ENCODE results near the gene TMEM123.

The TMEM123 gene

DNA sequence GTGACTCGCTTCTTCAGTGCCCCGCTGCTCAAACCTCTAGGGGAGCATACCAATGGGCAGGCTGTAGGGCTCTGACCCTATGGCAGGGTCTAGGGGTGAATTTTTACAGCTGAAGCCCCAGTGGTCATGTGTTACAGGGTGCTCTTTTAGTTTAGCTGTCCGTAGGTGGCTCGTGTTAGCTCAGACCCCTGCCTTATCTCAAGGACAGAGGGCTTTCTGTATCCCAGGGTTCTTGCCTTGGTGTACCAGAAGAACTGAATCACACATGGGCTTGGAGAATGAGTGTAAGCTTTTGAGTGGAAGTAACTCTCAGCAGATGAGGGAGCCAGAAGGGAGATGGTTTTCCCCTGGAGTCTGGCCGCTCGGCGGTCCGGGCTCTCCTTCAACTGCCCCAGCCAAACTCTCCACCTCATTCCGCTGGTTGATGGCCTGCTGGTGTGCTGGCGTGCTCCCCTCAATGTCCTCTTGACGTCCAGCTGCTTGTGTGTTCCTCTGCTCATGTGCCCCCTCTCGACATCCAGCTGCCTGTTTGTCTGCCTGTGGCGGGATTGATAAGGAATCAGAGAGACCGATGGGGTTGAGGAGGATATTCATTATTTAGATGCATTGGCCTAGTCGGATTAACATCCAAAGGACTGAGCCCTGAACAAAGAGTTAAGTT is 68.0 kb downstream of the TMEM123 start:
- no peak for TF ChIP-seq CTCF (IDR thresholded peaks at IDR 0.05)
- peaks cover 95% of the 10 kb centered on the region for H3K36me3 ChIP-seq
- no peaks in the 10 kb centered on the region for H3K27me3 ChIP-seq
- no peaks in the 10 kb centered on the region for H3K4me1 ChIP-seq (ENCODE audit: control insufficient read depth in 1 of 2, insufficient read depth in 1 of 2, low read depth in 1 of 2, low read length in 1 of 2)
- H3K4me3 ChIP-seq (ENCODE audit: low read depth in 1 of 2, low read length in 1 of 2) = no peak overlapping the region
- no peak overlapping the region for H3K27ac ChIP-seq
- H3K9me3 ChIP-seq = no peaks in the 10 kb centered on the region

DNA sequence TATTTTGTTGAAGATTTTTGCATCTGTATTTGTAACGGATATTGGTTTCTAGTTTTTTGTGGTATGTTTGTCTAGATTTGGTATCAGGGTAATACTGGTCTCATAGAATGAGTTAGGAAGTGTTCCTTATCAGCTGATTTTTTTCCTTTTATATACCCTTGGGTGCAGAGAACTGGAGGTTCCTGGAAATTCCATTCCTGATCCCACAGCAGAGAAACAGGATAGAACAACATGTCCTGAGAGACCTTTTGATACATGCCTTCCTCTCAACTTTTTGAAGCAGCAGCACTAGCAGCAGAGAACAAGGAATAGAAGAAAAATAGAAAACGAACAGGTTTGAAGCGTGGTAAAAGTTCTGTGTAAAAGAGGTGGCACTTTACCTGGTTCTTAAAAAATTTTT is 68.7 kb downstream of the TMEM123 start:
- H3K27me3 ChIP-seq = no peaks in the 10 kb centered on the region
- peaks cover 95% of the 10 kb centered on the region for H3K36me3 ChIP-seq
- no peaks in the 10 kb centered on the region for H3K4me1 ChIP-seq (ENCODE audit: control insufficient read depth in 1 of 2, insufficient read depth in 1 of 2, low read depth in 1 of 2, low read length in 1 of 2)
- H3K4me3 ChIP-seq (ENCODE audit: low read depth in 1 of 2, low read length in 1 of 2) = no peak overlapping the region
- no peak overlapping the region for H3K27ac ChIP-seq
- no peaks in the 10 kb centered on the region for H3K9me3 ChIP-seq
- no peak for TF ChIP-seq CTCF (IDR thresholded peaks at IDR 0.05)

GRCh38 chr11:102382384-102382783 is 70.2 kb downstream of the TMEM123 start:
- H3K36me3 ChIP-seq = peaks cover 95% of the 10 kb centered on the region

GRCh38 chr11:102378818-102379217 is 73.7 kb downstream of the TMEM123 start:
- Histone ChIP-seq H3K36me3 (peaks cover 79% of the 10 kb centered on the region), H3K9me3 (no peaks in the 10 kb centered on the region)
- no peak for TF ChIP-seq CTCF (IDR thresholded peaks at IDR 0.05)

More at GRCh38 chr11:102382384-102382783, 70.2 kb downstream of the TMEM123 start:
- TF ChIP-seq CTCF (IDR thresholded peaks at IDR 0.05) = no peak
- Histone ChIP-seq H3K27me3 (no peaks in the 10 kb centered on the region), H3K4me3 (ENCODE audit: low read depth in 1 of 2, low read length in 1 of 2) (no peak overlapping the region), H3K27ac (no peak overlapping the region), H3K4me1 (ENCODE audit: control insufficient read depth in 1 of 2, insufficient read depth in 1 of 2, low read depth in 1 of 2, low read length in 1 of 2) (no peaks in the 10 kb centered on the region), H3K9me3 (no peaks in the 10 kb centered on the region)

DNA sequence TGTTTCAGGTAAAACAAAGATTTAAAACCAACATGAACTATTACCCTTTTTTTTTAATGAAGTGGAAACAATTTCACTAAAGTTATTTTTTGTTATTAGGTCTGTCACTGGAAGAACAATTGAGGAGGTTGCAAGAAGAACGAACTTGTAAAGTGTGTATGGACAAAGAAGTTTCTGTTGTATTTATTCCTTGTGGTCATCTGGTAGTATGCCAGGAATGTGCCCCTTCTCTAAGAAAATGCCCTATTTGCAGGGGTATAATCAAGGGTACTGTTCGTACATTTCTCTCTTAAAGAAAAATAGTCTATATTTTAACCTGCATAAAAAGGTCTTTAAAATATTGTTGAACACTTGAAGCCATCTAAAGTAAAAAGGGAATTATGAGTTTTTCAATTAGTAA is 74.7 kb downstream of the TMEM123 start:
- TF ChIP-seq CTCF (IDR thresholded peaks at IDR 0.05) = no peak
- H3K36me3 ChIP-seq = peaks cover 70% of the 10 kb centered on the region
- no peak overlapping the region for H3K27ac ChIP-seq
- no peaks in the 10 kb centered on the region for H3K9me3 ChIP-seq
- H3K27me3 ChIP-seq = no peaks in the 10 kb centered on the region
- no peaks in the 10 kb centered on the region for H3K4me1 ChIP-seq (ENCODE audit: control insufficient read depth in 1 of 2, insufficient read depth in 1 of 2, low read depth in 1 of 2, low read length in 1 of 2)
- H3K4me3 ChIP-seq (ENCODE audit: low read depth in 1 of 2, low read length in 1 of 2) = no peak overlapping the region

More at GRCh38 chr11:102378818-102379217, 73.7 kb downstream of the TMEM123 start:
- no peak overlapping the region for H3K4me3 ChIP-seq (ENCODE audit: low read depth in 1 of 2, low read length in 1 of 2)
- no peaks in the 10 kb centered on the region for H3K27me3 ChIP-seq
- H3K4me1 ChIP-seq (ENCODE audit: control insufficient read depth in 1 of 2, insufficient read depth in 1 of 2, low read depth in 1 of 2, low read length in 1 of 2) = no peaks in the 10 kb centered on the region
- H3K27ac ChIP-seq = no peak overlapping the region
